ENCODE measurements around the gene TRMT10B. TPM values are rescaled to one million over a fixed set of nuclear protein-coding genes. Genes with fewer than 3 reads are reported as not detected.

Gene TRMT10B
- total and polyA plus RNA-seq, 2 of the 13 experiments (the other 11 are each of a cell fraction or from before 2014, with no cell fraction given) = 3.1 to 3.9 TPM

- TF ChIP-seq, protein P1, sequence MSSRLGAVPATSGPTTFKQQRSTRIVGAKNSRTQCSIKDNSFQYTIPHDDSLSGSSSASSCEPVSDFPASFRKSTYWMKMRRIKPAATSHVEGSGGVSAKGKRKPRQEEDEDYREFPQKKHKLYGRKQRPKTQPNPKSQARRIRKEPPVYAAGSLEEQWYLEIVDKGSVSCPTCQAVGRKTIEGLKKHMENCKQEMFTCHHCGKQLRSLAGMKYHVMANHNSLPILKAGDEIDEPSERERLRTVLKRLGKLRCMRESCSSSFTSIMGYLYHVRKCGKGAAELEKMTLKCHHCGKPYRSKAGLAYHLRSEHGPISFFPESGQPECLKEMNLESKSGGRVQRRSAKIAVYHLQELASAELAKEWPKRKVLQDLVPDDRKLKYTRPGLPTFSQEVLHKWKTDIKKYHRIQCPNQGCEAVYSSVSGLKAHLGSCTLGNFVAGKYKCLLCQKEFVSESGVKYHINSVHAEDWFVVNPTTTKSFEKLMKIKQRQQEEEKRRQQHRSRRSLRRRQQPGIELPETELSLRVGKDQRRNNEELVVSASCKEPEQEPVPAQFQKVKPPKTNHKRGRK (CRISPR knock-in tag; IDR thresholded peaks at IDR 0.05) = no peak
- TF ChIP-seq LBX2 (CRISPR knock-in tag; IDR thresholded peaks at IDR 0.05; ENCODE audit: borderline replicate concordance) = no peak
- TF ChIP-seq CENPX (CRISPR knock-in tag; IDR thresholded peaks at IDR 0.05) = no peak
- TF ChIP-seq U2AF1 (optimal IDR thresholded peaks at IDR 0.05; ENCODE audit: low read depth, low read length) = no peak
- no peak for TF ChIP-seq MXD3 (CRISPR knock-in tag; IDR thresholded peaks at IDR 0.05)
- no peak for TF ChIP-seq ZNF367 (CRISPR knock-in tag; IDR thresholded peaks at IDR 0.05; ENCODE audit: borderline replicate concordance)
- no peak for TF ChIP-seq PRDM15 (CRISPR knock-in tag; IDR thresholded peaks at IDR 0.05)
- TF ChIP-seq MIXL1 (CRISPR knock-in tag; IDR thresholded peaks at IDR 0.05) = no peak
- TF ChIP-seq ZNF605 (CRISPR knock-in tag; IDR thresholded peaks at IDR 0.05) = no peak
- TF ChIP-seq, protein P2, sequence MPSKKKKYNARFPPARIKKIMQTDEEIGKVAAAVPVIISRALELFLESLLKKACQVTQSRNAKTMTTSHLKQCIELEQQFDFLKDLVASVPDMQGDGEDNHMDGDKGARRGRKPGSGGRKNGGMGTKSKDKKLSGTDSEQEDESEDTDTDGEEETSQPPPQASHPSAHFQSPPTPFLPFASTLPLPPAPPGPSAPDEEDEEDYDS (CRISPR knock-in tag; IDR thresholded peaks at IDR 0.05) = peak; percentile 21; the same call in 1 of the 2 replicates
- no peak for TF ChIP-seq EP300 (IDR thresholded peaks at IDR 0.05; ENCODE audit: low read depth in 2 of 2, low read length in 2 of 2)
- no peak for TF ChIP-seq EP300 (CRISPR knock-in tag; IDR thresholded peaks at IDR 0.05; ENCODE audit: borderline replicate concordance)
- no peak for TF ChIP-seq ZNF792 (CRISPR knock-in tag; IDR thresholded peaks at IDR 0.05)
- peak; percentile 19; the same call in 1 of the 2 replicates for TF ChIP-seq ZBTB38 (CRISPR knock-in tag; IDR thresholded peaks at IDR 0.05)
- TF ChIP-seq ZNF687 (CRISPR knock-in tag; IDR thresholded peaks at IDR 0.05) = peak; percentile 60
- no peak for TF ChIP-seq ZNF138 (CRISPR knock-in tag; IDR thresholded peaks at IDR 0.05; ENCODE audit: low read depth)
- no peak for TF ChIP-seq SP4 (CRISPR knock-in tag; IDR thresholded peaks at IDR 0.05)
- TF ChIP-seq FOXK2 (IDR thresholded peaks at IDR 0.05) = no peak
- TF ChIP-seq ZFYVE20 (CRISPR knock-in tag; IDR thresholded peaks at IDR 0.05; ENCODE audit: borderline replicate concordance, low read depth) = no peak
- TF ChIP-seq ZNF75D (CRISPR knock-in tag; IDR thresholded peaks at IDR 0.05; ENCODE audit: borderline replicate concordance) = no peak
These were observed at the start of gene TRMT10B (continued) for GRCh38 chr9:37753489-37754190.
